ENCODE results near the gene KCNQ5.

GRCh38 chr6:72651174-72651573 is 29.3 kb downstream of the KCNQ5 start:
- TF ChIP-seq, protein P1, sequence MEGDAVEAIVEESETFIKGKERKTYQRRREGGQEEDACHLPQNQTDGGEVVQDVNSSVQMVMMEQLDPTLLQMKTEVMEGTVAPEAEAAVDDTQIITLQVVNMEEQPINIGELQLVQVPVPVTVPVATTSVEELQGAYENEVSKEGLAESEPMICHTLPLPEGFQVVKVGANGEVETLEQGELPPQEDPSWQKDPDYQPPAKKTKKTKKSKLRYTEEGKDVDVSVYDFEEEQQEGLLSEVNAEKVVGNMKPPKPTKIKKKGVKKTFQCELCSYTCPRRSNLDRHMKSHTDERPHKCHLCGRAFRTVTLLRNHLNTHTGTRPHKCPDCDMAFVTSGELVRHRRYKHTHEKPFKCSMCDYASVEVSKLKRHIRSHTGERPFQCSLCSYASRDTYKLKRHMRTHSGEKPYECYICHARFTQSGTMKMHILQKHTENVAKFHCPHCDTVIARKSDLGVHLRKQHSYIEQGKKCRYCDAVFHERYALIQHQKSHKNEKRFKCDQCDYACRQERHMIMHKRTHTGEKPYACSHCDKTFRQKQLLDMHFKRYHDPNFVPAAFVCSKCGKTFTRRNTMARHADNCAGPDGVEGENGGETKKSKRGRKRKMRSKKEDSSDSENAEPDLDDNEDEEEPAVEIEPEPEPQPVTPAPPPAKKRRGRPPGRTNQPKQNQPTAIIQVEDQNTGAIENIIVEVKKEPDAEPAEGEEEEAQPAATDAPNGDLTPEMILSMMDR (IDR thresholded peaks at IDR 0.05; ENCODE audit: low read depth, low read length), result no peak
- TF ChIP-seq EZH2phosphoT487 (IDR thresholded peaks at IDR 0.05; ENCODE audit: low read depth), result no peak
